Central memory CD8-positive, alpha-beta T cell (primary cell): ENCODE results near the gene RCCD1.
"Not testable (repeated sequence)": the region's sequence is repeated elsewhere in the genome, so short reads cannot be mapped to it uniquely, and the experiment has no call there.

ENCODE experiments used
- ATAC-seq: fragments of 150-1000 bp; cut with Tn5 transposase; replicated peaks from 2 replicates; pipeline ENCODE4 v1.10.0; 2022; ENCODE audit warnings: mild to moderate bottlenecking, moderate FRiP score, moderate number of reproducible peaks; ENCODE audit not compliant: poor library complexity, severe bottlenecking; ENCODE audit errors: extremely low read depth
- DNase-seq, 2 donors: peaks; one replicate each; pipeline ENCODE4 v3.0.0; 2021; ENCODE audit warnings: low spot score in 2 of 2
- H3K27ac Mint-ChIP-seq: one replicate; pipeline ENCODE4 v1.8.0; 2022; ENCODE audit warnings: low read depth, mild to moderate bottlenecking, moderate library complexity, mixed read lengths
- H3K27me3 Mint-ChIP-seq: one replicate; pipeline ENCODE4 v1.8.0; 2022; ENCODE audit warnings: mixed read lengths
- H3K36me3 Mint-ChIP-seq: one replicate; pipeline ENCODE4 v1.8.0; 2022; ENCODE audit warnings: mild to moderate bottlenecking, moderate library complexity, mixed read lengths; ENCODE audit not compliant: insufficient read depth
- H3K4me1 Mint-ChIP-seq: one replicate; pipeline ENCODE4 v1.8.0; 2022; ENCODE audit warnings: mixed read lengths
- H3K4me3 Mint-ChIP-seq: one replicate; pipeline ENCODE4 v1.8.0; 2022; ENCODE audit warnings: mild to moderate bottlenecking, moderate library complexity, mixed read lengths
- H3K9me3 Mint-ChIP-seq: one replicate; pipeline ENCODE4 v1.8.0; 2022; ENCODE audit warnings: mixed read lengths

The RCCD1 gene, protein sequence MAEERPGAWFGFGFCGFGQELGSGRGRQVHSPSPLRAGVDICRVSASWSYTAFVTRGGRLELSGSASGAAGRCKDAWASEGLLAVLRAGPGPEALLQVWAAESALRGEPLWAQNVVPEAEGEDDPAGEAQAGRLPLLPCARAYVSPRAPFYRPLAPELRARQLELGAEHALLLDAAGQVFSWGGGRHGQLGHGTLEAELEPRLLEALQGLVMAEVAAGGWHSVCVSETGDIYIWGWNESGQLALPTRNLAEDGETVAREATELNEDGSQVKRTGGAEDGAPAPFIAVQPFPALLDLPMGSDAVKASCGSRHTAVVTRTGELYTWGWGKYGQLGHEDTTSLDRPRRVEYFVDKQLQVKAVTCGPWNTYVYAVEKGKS

DNA sequence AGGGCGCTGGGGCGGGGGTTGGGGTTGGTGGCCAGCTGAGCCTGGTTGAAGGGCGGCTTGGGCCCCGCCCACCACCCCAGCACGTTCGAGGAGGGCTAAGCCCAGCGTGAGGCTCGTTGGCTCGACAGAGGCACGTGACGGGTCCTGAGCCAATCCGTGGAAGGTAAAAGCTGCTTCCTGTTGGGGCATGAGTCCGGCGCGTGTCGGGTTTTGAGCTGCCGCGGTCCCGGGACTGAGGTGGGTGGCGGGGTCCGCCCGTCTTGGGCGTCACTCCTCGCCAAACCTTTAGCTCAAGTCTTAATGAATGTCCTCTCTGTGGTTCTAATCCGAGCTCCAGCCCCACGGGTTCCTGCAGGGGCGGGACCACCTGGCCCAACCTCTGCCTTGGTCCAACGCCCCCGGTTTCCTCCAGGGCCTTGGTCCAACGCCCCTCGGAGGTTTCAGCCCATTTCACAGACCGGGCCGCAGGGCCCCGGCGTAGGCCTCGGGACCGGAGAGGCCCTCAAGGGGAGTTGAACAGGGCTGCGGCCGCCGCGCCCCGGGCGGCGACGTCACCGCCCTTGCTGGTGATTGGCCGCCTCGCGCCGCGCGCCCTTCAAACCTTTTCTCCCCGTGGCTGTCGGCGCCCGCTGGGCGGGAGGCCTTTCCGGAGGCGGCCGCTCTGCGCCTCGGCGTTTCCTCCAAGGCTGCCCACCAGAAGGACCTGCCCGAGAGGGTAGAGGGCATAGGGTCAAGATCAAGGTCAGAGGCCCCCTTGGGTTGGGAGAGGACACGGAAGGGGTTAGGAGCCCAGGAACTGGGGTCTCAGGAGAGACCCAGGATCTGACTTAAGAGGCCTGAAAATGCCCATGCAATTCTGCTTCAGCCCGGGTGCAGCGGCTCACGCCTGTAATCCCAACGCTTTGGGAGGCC is at the start of gene RCCD1:
RCCD1 (plus strand) TSS at position 173 of the 912 bp plus-strand sequence. CDS start 1,851 bp downstream, outside the sequence.
- Mint-ChIP-seq H3K36me3 (peaks cover 18% of the 10 kb centered on the region), H3K27ac (peak within 1 kb of the TSS; percentile 69), H3K4me1 (peaks cover 9% of the 10 kb centered on the region), H3K27me3 (no peaks in the 10 kb centered on the region), H3K4me3 (peak within 1 kb of the TSS; percentile 77), H3K9me3 (no peaks in the 10 kb centered on the region)
- ATAC-seq (peak; percentile 97), DNase-seq (peak; percentile 74 to 76)

DNA sequence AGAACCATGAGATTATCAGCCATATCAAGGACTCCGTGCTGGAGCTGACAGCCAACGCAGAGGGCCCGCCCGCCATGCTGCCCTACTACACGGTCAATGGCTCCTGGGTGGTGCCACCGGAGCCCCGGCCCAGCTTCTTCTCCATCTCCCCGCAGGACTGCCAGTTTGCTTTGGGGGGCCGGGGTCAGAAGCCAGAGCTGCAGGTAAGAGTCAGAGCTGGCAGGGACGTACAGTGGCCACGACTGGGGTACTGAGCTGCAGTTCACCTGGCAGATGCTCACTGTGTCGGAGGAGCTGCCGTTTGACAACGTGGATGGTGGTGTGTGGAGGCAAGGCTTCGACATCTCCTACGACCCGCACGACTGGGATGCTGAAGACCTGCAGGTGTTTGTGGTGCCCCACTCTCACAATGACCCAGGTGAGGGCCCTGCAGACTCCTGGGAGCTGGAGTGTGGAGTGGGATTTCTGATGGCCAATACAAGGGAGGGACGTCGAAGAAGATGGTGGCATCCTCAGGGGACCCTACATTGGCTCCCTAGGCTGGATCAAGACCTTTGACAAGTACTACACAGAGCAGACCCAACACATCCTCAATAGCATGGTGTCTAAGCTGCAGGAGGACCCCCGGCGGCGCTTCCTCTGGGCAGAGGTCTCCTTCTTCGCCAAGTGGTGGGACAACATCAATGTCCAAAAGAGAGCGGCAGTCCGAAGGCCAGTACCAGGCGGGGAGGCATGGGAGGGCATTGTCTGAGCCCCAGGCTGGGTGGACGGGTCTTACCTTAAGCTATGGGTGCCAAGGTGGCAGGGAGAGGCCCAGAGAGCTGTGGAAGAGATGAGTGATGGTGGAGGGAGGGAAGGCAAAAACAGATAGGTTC is 49.1 kb upstream of the RCCD1 start:
- H3K4me3 Mint-ChIP-seq = peak overlapping the region; percentile 13
- ATAC-seq = no peak

DNA sequence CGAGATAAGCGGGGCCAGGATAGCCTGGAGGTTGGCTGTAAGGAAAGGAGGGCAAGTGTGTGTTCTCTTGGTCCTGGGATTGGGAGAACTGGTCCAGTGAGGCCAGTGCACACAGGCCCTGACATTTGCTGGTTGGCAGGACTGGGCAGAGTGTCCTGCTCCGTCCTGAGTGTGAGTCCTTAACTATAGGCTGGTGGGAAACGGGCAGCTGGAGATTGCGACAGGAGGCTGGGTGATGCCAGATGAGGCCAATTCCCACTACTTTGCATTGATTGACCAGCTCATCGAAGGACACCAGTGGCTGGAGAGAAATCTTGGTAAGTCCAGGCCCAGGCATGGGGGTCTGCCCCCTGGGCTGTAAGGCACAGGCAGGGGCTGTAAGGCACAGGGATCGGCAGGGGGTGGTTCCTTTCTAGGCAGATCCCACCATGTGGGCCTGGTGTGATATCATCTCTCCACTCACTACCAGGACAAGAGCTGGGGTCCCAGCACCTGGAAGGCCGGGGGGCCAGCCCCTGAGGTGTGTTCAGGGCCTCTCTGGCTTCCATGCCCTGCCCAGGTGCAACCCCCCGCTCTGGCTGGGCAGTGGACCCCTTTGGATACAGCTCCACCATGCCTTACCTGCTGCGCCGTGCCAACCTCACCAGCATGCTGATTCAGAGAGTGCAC is 48.4 kb upstream of the RCCD1 start:
- ATAC-seq (no peak), DNase-seq (no peak)
- Mint-ChIP-seq H3K9me3 (no peaks in the 10 kb centered on the region), H3K27ac (peak overlapping the region; percentile 29), H3K4me1 (peaks cover 21% of the 10 kb centered on the region), H3K27me3 (no peaks in the 10 kb centered on the region), H3K4me3 (no peak overlapping the region), H3K36me3 (peaks cover 26% of the 10 kb centered on the region)

More for the DNA sequence above, 49.1 kb upstream of the RCCD1 start:
- Mint-ChIP-seq H3K9me3 (no peaks in the 10 kb centered on the region), H3K36me3 (peaks cover 23% of the 10 kb centered on the region), H3K27me3 (no peaks in the 10 kb centered on the region), H3K27ac (peak overlapping the region; percentile 29), H3K4me1 (peaks cover 24% of the 10 kb centered on the region)
- no peak for DNase-seq

DNA sequence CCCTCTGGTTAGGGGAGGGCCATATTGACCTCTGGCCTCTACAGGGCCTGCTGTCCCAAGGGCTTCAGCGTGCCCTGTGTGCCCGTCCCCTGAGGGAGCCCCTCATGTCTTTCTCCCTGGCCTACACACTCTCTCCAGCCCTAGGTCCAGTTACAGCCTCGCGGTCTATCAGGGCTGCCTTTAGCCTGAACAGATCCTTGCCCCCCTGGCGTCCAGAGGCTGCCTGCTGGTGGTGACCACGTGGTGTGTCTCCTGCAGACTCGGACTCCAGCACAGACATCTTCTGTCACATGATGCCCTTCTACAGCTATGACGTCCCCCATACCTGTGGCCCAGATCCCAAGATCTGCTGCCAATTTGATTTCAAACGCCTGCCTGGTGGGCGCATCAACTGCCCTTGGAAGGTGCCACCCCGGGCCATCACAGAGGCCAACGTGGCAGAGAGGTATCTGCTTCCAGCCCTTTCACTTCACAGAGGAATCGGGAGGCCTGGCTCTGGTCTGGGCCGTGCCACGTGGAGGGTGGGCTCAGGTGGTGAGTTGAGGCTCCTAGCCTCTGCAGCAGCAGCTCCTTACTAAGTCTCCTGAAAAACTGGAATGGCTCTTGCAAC is 47.5 kb upstream of the RCCD1 start:
- Mint-ChIP-seq H3K4me3 (no peak overlapping the region), H3K27me3 (no peaks in the 10 kb centered on the region), H3K4me1 (peaks cover 15% of the 10 kb centered on the region), H3K36me3 (peaks cover 31% of the 10 kb centered on the region), H3K27ac (peak overlapping the region; percentile 75), H3K9me3 (no peaks in the 10 kb centered on the region)
- ATAC-seq = no peak
- DNase-seq = no peak

DNA sequence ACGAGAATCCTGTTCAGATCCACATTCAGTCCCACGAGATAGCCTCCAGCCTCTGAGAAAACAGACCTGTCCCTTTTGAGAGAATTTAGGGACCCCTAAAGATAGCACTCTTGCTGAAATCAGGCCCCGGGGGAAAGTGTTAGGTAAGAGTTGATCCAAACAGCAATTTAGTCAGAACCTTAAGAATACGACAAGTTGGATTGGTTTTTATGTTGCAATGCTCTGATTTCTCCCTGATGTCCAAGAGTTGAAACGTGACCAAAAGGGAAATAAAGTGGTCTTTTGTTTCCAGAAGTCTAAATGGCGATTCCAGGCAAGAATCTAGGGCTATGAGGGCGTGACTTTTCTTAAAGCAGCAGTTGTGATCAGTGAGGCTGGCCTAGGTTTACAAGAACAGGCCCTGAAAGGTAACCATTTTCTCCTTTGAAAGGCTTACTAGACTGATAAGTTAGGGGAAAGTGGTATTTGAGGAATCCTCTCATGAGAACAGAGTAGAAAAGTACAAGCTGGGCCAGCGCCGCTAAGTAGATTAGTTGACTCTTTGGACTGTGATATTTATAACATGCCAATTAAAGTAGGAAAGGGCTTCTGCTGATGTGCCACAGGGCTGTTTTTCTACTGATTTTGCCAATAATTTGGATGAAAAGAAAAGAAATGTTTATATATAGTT is 46.7 kb upstream of the RCCD1 start:
- DNase-seq (no peak), ATAC-seq (no peak)
- Mint-ChIP-seq H3K27me3 (no peaks in the 10 kb centered on the region), H3K4me1 (peaks cover 15% of the 10 kb centered on the region), H3K4me3 (no peak overlapping the region), H3K36me3 (peaks cover 33% of the 10 kb centered on the region), H3K9me3 (no peaks in the 10 kb centered on the region), H3K27ac (no peak overlapping the region)

DNA sequence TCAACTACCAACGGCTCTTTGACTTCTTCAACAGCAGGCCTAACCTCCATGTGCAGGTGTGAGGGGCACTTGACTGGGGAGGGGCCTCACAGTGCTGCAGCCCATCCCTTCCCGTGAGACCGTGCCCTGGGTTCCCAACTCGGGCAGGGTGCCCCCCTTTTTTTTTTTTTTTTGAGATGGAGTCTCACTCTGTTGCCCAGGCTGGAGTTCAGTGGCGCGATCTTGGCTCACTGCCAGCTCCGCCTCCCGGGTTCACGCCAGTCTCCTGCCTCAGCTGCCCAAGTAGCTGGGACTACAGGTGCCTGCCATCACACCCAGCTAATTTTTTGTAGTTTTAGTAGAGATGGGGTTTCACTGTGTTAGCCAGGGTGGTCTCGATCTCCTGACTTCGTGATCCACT is 45.2 kb upstream of the RCCD1 start:
- not testable (repeated sequence) for H3K4me1 Mint-ChIP-seq, H3K27ac Mint-ChIP-seq, DNase-seq, H3K4me3 Mint-ChIP-seq, H3K9me3 Mint-ChIP-seq, H3K27me3 Mint-ChIP-seq, ATAC-seq
- peaks cover 40% of the 10 kb centered on the region for H3K36me3 Mint-ChIP-seq

DNA sequence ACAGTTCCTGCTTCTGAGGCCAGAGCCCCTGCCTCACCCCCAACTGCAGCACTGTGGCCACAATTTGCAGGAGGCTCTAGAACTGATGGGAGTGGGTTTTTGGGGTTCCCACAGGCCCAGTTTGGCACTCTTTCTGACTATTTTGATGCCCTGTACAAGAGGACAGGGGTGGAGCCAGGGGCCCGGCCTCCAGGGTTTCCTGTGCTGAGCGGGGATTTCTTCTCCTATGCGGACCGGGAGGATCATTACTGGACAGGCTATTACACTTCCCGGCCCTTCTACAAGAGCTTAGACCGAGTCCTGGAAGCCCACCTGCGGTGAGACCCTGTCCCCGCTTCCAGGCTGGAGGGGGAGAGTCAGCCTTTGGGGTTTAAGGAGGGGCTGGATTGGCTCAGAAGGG is 44.7 kb upstream of the RCCD1 start:
- no peak overlapping the region for H3K4me3 Mint-ChIP-seq
- H3K4me1 Mint-ChIP-seq = peaks cover 8% of the 10 kb centered on the region
- DNase-seq (no peak), ATAC-seq (no peak)
- H3K36me3 Mint-ChIP-seq = peaks cover 43% of the 10 kb centered on the region
- H3K27me3 Mint-ChIP-seq = no peaks in the 10 kb centered on the region
- no peak overlapping the region for H3K27ac Mint-ChIP-seq
- no peaks in the 10 kb centered on the region for H3K9me3 Mint-ChIP-seq

DNA sequence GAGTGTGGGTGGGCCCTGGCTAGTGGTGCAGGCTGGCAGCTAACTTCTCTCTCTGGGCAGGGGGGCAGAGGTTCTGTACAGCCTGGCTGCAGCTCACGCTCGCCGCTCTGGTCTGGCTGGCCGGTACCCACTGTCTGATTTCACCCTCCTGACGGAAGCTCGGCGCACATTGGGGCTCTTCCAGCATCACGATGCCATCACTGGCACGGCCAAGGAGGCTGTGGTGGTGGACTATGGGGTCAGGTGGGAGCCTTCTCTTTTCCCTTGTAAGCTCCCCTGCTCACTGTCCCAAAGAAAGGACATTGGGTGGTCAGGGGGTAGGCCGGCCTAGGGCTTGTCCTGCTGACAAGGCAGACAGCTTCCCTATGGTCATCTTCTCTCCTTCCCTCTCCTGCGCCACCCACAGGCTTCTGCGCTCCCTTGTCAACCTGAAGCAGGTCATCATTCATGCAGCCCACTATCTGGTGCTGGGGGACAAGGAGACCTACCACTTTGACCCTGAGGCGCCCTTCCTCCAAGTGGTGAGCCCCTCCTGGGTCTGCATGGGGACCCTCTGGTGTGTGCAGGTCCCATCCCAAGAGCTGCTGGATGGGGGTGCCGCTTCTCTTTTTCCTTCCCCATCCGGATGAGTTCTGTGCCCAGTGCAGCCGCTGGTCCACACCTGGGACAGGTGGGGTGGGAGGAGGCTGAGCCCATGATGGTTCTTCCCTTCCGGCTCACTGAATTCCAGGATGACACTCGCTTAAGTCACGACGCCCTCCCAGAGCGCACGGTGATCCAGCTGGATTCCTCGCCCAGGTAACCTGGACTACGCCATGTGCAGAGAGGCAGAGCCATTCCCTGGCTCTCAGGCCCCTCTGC is 44.0 kb upstream of the RCCD1 start:
- Mint-ChIP-seq H3K27ac (no peak overlapping the region), H3K4me3 (no peak overlapping the region), H3K9me3 (no peaks in the 10 kb centered on the region), H3K27me3 (no peaks in the 10 kb centered on the region), H3K4me1 (peaks cover 3% of the 10 kb centered on the region), H3K36me3 (peaks cover 46% of the 10 kb centered on the region)
- no peak for DNase-seq
- ATAC-seq = no peak

DNA sequence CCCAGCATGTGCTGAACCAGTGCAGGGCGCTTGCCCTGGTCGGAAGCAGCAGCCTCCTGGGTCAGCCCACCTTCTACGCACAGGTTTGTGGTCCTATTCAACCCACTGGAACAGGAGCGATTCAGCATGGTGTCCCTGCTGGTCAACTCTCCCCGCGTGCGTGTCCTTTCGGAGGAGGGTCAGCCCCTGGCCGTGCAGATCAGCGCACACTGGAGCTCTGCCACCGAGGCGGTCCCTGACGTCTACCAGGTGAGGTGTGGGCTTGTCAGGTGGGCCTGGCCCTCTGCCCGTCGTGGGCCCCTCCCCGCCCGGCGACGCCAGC is 43.4 kb upstream of the RCCD1 start:
- no peaks in the 10 kb centered on the region for H3K4me1 Mint-ChIP-seq
- no peaks in the 10 kb centered on the region for H3K9me3 Mint-ChIP-seq
- no peak overlapping the region for H3K27ac Mint-ChIP-seq
- DNase-seq (no peak), ATAC-seq (no peak)
- peaks cover 48% of the 10 kb centered on the region for H3K36me3 Mint-ChIP-seq
- no peak overlapping the region for H3K4me3 Mint-ChIP-seq
- no peaks in the 10 kb centered on the region for H3K27me3 Mint-ChIP-seq

DNA sequence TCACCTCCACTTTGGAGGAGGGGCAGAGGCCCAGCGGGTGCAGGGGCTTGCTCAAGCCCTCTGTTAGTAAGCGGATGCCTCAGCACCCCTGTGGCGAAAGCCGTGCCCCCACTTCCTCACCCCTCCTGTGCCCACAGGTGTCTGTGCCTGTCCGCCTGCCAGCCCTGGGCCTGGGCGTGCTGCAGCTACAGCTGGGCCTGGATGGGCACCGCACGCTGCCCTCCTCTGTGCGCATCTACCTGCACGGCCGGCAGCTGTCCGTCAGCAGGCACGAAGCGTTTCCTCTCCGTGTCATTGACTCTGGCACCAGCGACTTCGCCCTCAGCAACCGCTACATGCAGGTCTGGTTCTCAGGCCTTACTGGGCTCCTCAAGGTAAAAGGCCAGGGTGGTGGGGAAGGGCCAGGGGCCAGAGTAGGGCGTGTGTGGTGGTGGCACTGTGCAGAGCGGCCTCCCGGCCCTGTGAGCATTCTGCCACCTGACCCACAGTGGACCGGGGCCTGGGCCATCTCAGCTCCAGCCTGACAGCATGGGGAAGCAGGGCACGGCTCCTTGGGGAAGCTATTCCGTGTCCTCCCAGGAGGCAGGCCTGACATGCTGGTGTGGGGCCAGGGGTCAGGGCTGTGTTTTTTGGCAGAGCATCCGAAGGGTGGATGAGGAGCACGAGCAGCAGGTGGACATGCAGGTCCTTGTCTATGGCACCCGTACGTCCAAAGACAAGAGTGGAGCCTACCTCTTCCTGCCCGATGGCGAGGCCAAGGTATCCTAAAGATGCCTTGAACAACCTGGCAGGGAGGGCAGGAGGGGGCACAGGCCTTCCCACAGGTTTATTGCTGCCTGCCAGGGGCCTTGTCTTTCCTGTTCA is 42.5 kb upstream of the RCCD1 start:
- Mint-ChIP-seq H3K27me3 (no peaks in the 10 kb centered on the region), H3K9me3 (no peaks in the 10 kb centered on the region), H3K4me3 (no peak overlapping the region), H3K36me3 (peaks cover 47% of the 10 kb centered on the region), H3K4me1 (peaks cover under 1% of the 10 kb centered on the region), H3K27ac (no peak overlapping the region)
- ATAC-seq = no peak
- DNase-seq = no peak
